Activated CD8-positive, alpha-beta memory T cell treated with anti-CD3 and anti-CD28 coated beads, Interleukin-2, amount 10 ng/mL, durations not matched to agents 7 days and 5 days (primary cell): ENCODE results near the gene C10orf62. TPM values are rescaled to one million over a fixed set of nuclear protein-coding genes. Genes with fewer than 3 reads are reported as not detected.

Source experiments
- ATAC-seq: fragments of 150-1000 bp; cut with Tn5 transposase; one replicate; pipeline ENCODE4 v1.10.0; 2021; ENCODE audit warnings: moderate library complexity
- CTCF ChIA-PET: fragments of 350-600 bp; sonication (Branson Sonifier 250); formaldehyde crosslinking; loops from one replicate; lab custom pipeline; 2021; ENCODE audit warnings: antibody characterized with exemption; lab: Charles Lee
- DNase-seq: peaks from one replicate; pipeline ENCODE4 v3.0.0-alpha.2; 2020
- H3K27ac Mint-ChIP-seq: one replicate; pipeline ENCODE4 v1.8.0; 2021; ENCODE audit warnings: mild to moderate bottlenecking, mixed read lengths
- H3K27me3 Mint-ChIP-seq: one replicate; pipeline ENCODE4 v1.8.0; 2021; ENCODE audit warnings: mixed read lengths
- H3K36me3 Mint-ChIP-seq: one replicate; pipeline ENCODE4 v1.8.0; 2021; ENCODE audit warnings: mild to moderate bottlenecking, mixed read lengths
- H3K4me1 Mint-ChIP-seq: one replicate; pipeline ENCODE4 v1.8.0; 2021; ENCODE audit warnings: mixed read lengths
- H3K4me3 Mint-ChIP-seq: one replicate; pipeline ENCODE4 v1.8.0; 2021; ENCODE audit warnings: mild to moderate bottlenecking, moderate library complexity, mixed read lengths
- H3K9me3 Mint-ChIP-seq: one replicate; pipeline ENCODE4 v1.8.0; 2022; ENCODE audit warnings: low read depth, mixed read lengths
- total RNA-seq, 2 experiments: library from RNA; stranded (reverse); gene quantifications; one replicate each; pipeline ENCODE4 v1.2.3, GENCODE V29; 2021

Gene C10orf62
- total RNA-seq, 2 experiments from 2014 or later, result not detected

DNA sequence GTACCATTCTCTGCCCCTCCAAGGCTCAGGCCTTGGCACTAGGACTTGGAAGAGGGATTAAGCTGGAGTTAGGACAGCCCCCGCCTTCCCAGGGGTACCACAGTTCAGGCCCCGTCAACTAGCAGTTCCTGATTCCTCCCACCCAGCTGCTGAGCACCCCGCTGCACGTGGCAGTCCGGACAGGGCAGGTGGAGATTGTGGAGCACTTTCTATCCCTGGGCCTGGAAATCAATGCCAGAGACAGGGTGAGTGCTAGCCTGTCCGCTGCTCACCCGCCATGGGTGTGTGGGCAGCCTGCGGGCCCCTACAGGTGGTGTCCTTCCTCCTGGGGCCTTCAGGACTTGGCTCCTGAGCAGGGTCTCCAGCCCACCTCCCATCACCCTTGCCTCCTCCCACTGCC lies 7.4 kb upstream of the C10orf62 start:
- ATAC-seq (no peak), DNase-seq (no peak)
- H3K27ac Mint-ChIP-seq, result no peak overlapping the region
- no peaks in the 10 kb centered on the region for H3K9me3 Mint-ChIP-seq
- CTCF ChIA-PET, result interaction anchor here (0.6 to 2.4 kb wide), 2 partner anchors 10 to 36 kb away, joined by 3 to 21 read pairs; partner anchors contain the start of gene ANKRD2
- no peak overlapping the region for H3K4me3 Mint-ChIP-seq
- peaks cover 2% of the 10 kb centered on the region for H3K4me1 Mint-ChIP-seq
- H3K27me3 Mint-ChIP-seq, result peaks cover 22% of the 10 kb centered on the region
- no peaks in the 10 kb centered on the region for H3K36me3 Mint-ChIP-seq

GRCh38 chr10:97583476-97583875 lies 6.0 kb upstream of the C10orf62 start:
- CTCF ChIA-PET, result interaction anchor here (1.1 kb wide), 1 partner anchor 29 kb away, joined by 3 read pairs; no protein-coding TSS in a partner anchor
- Mint-ChIP-seq H3K4me3 (no peak overlapping the region), H3K9me3 (no peaks in the 10 kb centered on the region), H3K36me3 (no peaks in the 10 kb centered on the region), H3K27me3 (peaks cover 11% of the 10 kb centered on the region), H3K27ac (no peak overlapping the region), H3K4me1 (peaks cover 2% of the 10 kb centered on the region)
- DNase-seq (no peak), ATAC-seq (no peak)

DNA sequence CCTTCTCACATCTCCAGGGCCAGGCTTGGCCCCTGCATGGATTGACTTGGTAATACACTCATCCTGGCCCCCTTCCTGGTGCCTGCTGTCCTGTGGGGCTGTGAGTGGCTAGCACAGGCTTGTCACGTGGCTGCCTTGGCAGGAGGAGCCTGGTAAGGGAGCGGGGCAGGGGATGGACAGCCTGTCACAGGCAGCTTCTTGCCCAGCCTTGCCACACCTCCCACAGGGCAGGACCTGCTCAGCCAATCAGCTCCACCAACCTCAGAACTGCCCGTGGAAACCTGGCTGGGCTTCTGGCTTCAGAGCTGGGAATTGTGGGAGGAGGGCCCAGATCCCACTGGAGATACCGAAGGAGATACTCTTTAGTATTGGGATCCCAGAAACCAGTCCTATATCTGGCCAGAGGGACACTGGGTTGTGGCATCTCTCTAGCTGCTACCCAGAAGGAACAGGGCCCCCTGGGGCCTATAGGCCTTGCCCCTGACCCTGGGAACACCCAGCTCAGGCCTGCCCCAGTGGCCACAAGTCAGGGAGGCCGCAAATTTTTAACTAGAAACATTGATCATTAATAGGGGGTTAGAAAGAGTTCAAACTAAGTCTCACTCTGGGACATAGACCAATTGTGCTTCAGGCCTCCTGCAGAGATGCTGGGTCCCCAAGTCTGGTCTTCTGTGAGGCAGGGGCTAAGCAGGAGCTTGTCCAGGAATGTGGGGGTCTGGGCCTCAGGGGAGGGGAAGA lies 5.3 kb upstream of the C10orf62 start, which contains the start of gene HOGA1:
Gene HOGA1, plus strand, starts transcription at position 330 of the 738 bp plus-strand sequence. Its CDS starts 315 bp downstream, at position 645.
- H3K27me3 Mint-ChIP-seq, result peaks cover 6% of the 10 kb centered on the region
- H3K27ac Mint-ChIP-seq, result no peak within 1 kb of the TSS

DNA sequence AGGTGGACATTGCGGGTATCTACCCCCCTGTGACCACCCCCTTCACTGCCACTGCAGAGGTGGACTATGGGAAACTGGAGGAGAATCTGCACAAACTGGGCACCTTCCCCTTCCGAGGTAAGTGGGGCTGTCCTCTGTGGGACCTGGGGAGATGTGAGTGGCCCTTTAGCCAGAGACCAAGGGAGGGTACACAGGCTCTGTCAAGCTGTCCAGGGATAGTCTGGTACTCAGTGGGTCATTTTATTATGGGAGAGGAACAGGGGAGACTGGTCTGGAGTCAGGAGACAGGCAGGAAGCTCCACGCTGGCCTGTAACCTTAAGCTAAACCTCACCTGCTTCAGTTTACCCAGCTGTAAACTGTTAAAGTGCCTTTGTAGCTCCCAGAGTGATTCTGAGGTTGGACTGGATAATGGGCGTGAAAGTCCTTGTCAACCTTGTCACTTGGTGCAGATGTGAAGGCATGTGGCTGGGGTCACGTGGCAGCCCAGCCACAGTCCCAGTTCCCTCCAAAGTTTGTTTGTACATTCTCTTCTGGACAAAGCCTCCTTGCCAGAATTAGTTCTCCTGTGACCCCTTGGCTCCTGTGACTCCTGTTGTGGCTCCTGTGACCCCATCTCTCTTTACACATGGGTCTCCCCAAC lies 4.6 kb upstream of the C10orf62 start:
- Mint-ChIP-seq H3K27me3 (peaks cover 5% of the 10 kb centered on the region), H3K9me3 (no peaks in the 10 kb centered on the region), H3K4me3 (no peak overlapping the region), H3K27ac (no peak overlapping the region), H3K4me1 (peaks cover 10% of the 10 kb centered on the region), H3K36me3 (no peaks in the 10 kb centered on the region)
- DNase-seq, result no peak
- no peak for ATAC-seq
- CTCF ChIA-PET, result interaction anchor here (1.1 to 2.2 kb wide), 2 partner anchors 11 to 13 kb away, joined by 4 to 14 read pairs; partner anchors contain the start of gene ANKRD2

More for the DNA sequence above, 5.3 kb upstream of the C10orf62 start, which contains the start of gene HOGA1:
- no peak for DNase-seq
- no peak for ATAC-seq
- no peaks in the 10 kb centered on the region for H3K36me3 Mint-ChIP-seq
- no peak within 1 kb of the TSS for H3K4me3 Mint-ChIP-seq
- CTCF ChIA-PET, result interaction anchor here (1.1 to 2.2 kb wide), 2 partner anchors 12 to 28 kb away, joined by 3 to 14 read pairs; partner anchors contain the start of gene ANKRD2
- H3K4me1 Mint-ChIP-seq, result peaks cover 4% of the 10 kb centered on the region
- H3K9me3 Mint-ChIP-seq, result no peaks in the 10 kb centered on the region

DNA sequence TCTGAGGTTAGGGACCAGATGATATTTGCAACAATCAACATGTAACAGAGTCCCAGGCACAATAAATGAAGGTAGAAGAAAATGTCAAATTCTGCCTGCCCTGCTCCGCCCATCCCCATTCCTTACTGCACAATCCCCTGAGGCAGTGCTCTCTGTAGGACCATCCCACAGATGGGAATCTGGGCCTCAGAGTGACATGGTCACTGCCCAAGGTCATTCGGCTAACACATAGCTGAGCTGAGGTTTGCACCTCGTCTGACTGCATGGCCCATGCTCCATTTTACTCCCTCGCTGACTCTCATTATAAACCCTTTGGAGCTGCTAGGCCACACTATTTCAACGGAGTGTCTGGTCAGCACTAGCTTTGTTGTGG lies 4.1 kb upstream of the C10orf62 start:
- H3K27ac Mint-ChIP-seq, result no peak overlapping the region
- H3K36me3 Mint-ChIP-seq, result no peaks in the 10 kb centered on the region
- H3K4me3 Mint-ChIP-seq, result no peak overlapping the region
- CTCF ChIA-PET, result interaction anchor here (1.1 to 2.2 kb wide), 2 partner anchors 11 to 13 kb away, joined by 4 to 14 read pairs; partner anchors contain the start of gene ANKRD2
- no peaks in the 10 kb centered on the region for H3K9me3 Mint-ChIP-seq
- peaks cover 3% of the 10 kb centered on the region for H3K27me3 Mint-ChIP-seq
- ATAC-seq (no peak), DNase-seq (no peak)
- H3K4me1 Mint-ChIP-seq, result peaks cover 13% of the 10 kb centered on the region

DNA sequence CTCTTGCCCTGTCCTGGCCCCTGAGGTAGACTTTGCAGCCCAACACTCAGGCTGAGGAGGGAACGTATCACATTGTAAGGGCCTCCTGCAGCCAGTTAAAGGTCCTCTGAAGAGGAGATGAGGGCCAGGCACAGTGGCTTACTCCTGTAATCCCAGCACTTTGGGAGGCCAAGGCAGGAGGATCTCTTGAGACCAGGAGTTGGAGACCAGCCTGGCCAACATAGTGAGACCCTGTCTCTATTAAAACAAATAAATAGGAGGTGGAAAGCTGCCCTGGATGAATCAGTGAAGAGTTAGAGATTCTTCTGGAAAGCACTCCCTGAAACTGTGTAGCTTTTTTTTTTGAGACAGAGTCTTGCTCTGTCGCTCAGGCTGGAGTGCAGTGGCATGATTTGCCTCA lies 2.3 kb upstream of the C10orf62 start:
- peaks cover 3% of the 10 kb centered on the region for H3K27me3 Mint-ChIP-seq
- H3K4me3 Mint-ChIP-seq, result no peak overlapping the region
- H3K4me1 Mint-ChIP-seq, result peaks cover 23% of the 10 kb centered on the region
- no peaks in the 10 kb centered on the region for H3K36me3 Mint-ChIP-seq
- no peak for DNase-seq
- no peaks in the 10 kb centered on the region for H3K9me3 Mint-ChIP-seq
- CTCF ChIA-PET, result interaction anchor here (0.9 to 2.8 kb wide), 3 partner anchors 9 to 29 kb away, joined by 3 to 10 read pairs (median 3); partner anchors contain the start of gene ANKRD2
- ATAC-seq, result no peak
- no peak overlapping the region for H3K27ac Mint-ChIP-seq

- Mint-ChIP-seq H3K36me3 (no peaks in the 10 kb centered on the region), H3K27me3 (peaks cover 3% of the 10 kb centered on the region), H3K4me3 (peak overlapping the region; percentile 47), H3K9me3 (no peaks in the 10 kb centered on the region), H3K4me1 (peaks cover 23% of the 10 kb centered on the region), H3K27ac (peak overlapping the region; percentile 72)
- ATAC-seq (peak; percentile 86), DNase-seq (peak; percentile 89)
- CTCF ChIA-PET, result interaction anchor here (0.5 to 1.5 kb wide), 7 partner anchors 15 to 266 kb away, joined by 3 to 5 read pairs (median 3); partner anchors contain the start of gene AVPI1
Observed at GRCh38 chr10:97590082-97590747, 694 bp downstream of the C10orf62 start.

DNA sequence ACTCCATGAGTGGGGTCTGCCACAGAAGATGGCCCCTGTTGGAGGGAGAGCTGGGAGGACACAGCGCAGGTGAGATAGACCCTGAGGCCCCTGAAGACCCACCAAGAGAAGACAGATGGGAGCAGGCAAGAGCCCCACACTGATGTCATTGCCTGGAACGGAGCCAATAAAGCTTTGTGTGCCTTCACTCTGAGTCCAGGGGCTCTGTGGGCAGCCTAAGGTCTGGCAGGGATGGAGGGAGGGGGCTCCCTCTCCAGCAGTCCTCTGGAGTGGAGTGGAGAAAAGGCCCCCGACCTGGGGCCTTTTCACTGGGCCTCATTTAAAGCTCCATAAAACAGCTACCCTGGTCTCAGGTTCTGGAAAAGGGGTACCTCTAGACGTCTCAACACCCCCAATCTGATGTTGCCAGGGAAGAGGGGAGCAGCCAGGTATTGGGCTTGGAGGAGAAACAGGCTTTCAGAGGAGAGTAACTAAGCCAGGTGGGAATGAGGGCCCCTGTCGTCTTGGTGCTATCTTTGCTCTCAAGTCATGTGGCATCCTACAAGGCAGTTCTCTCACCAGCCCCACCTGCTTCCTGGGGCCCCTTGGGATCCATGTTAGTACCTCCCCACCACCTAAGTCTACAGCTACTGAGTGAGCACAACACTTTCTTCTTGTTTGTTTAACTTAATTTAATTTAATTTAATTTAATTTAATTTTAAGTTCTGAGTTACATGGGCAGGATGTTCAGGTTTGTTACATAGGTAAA lies 1.4 kb downstream of the C10orf62 start:
- CTCF ChIA-PET, result interaction anchor here (0.5 to 2.2 kb wide), 8 partner anchors 15 to 267 kb away, joined by 3 to 10 read pairs (median 4); partner anchors contain the start of genes ANKRD2 and AVPI1

DNA sequence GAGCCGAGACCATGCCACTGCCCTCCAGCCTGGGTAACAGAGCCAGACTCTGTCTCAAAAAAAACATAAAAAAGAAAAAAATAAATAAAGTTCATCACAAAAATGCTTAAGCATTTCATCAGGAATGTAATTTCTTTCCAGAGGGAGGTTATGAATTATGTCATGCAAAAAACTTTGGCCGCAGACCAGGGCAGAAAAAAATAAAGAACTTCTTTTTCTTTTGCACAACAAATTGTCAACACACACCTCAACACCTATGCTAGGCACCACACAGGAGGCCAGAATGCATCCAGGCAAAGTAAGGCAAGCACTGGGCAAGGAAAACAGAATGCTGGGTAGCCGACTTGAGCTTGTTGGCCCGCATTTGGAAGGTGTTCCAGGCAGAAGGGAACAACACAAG lies 3.9 kb downstream of the C10orf62 start:
- Mint-ChIP-seq H3K4me1 (peaks cover 23% of the 10 kb centered on the region), H3K4me3 (no peak overlapping the region), H3K36me3 (no peaks in the 10 kb centered on the region), H3K9me3 (no peaks in the 10 kb centered on the region), H3K27me3 (no peaks in the 10 kb centered on the region), H3K27ac (no peak overlapping the region)
- no peak for ATAC-seq
- DNase-seq, result no peak
- CTCF ChIA-PET, result interaction anchor here (1.2 kb wide), 1 partner anchor 21 kb away, joined by 4 read pairs; the partner anchor contains the start of gene ANKRD2

More for the DNA sequence above, 1.4 kb downstream of the C10orf62 start:
- H3K27ac Mint-ChIP-seq, result peak overlapping the region; percentile 72
- no peaks in the 10 kb centered on the region for H3K36me3 Mint-ChIP-seq
- H3K4me1 Mint-ChIP-seq, result peaks cover 23% of the 10 kb centered on the region
- ATAC-seq (peak; percentile 27), DNase-seq (no peak)
- H3K9me3 Mint-ChIP-seq, result no peaks in the 10 kb centered on the region
- peaks cover 3% of the 10 kb centered on the region for H3K27me3 Mint-ChIP-seq
- H3K4me3 Mint-ChIP-seq, result peak overlapping the region; percentile 47

DNA sequence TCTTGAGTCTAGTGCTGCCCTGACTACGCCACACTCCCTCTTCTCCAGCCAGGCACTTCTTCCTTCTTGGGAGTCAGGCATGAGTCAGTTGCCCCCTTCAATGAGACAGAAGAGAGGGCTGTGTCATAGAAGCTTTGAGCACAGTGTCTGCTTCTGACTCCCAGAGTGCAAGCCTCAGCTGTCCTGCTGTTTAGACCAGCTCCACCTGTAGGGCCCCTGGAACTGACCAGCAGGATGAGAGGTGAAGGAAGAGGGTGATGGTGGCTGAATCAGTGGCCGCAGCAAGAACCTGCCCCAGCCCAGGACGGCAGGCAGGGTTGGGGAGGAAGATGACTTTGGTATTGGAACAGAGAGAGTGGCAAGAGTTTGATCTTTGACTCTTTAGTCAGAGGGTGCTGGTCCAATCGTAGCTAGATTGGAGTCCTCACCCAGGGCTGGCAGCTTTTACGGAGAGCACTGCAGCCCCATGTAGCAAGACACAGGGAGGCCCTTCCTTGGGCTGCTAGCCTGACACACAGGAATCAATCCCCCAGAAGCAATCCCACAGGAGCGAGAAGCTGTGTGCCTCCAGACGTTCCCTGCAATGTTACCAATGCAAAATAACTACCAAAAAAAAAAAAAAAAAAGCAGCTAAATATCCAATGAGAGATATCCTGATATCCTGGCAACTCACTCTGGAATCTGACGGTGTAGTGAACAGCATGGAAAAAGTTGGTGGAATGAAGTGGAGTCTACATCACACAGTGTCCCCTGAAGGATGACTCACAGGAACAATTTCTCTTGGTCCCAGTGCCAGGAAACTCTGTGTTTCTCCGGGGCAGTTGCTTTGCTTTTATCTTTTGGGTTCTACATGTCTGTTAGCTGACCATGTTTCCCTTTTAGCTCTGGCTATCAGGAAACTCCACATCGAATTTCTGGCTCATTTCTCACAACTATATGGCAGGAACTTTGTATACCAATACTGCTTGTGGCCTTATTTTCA lies 6.9 kb downstream of the C10orf62 start:
- ATAC-seq (no peak), DNase-seq (no peak)
- CTCF ChIA-PET, result interaction anchor here (0.6 to 3.6 kb wide), 6 partner anchors 9 to 121 kb away, joined by 3 to 10 read pairs (median 4); partner anchors contain the start of gene ANKRD2
- no peak overlapping the region for H3K4me3 Mint-ChIP-seq
- no peaks in the 10 kb centered on the region for H3K9me3 Mint-ChIP-seq
- H3K27me3 Mint-ChIP-seq, result no peaks in the 10 kb centered on the region
- H3K4me1 Mint-ChIP-seq, result peaks cover 1% of the 10 kb centered on the region
- no peaks in the 10 kb centered on the region for H3K36me3 Mint-ChIP-seq
- no peak overlapping the region for H3K27ac Mint-ChIP-seq

DNA sequence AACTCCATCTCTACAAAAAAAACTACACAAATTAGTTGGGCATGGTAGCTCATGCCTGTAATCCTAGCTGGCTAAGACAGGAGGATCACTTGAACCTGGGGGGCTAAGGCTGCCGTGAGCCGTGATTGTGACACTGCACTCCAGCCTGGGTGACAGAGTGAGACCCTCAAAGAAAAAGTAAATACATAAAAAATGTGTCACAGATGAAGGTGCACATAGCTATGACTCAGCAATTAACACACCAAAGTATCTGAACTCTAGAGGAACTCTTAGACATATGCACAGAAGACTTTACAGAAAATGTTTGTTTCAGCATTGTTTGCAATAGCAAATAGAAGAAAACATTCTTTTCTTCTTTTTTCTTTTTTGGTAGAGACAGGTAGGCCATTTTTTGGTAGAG lies 8.3 kb downstream of the C10orf62 start:
- CTCF ChIA-PET, result interaction anchor here (1.3 to 3.6 kb wide), 3 partner anchors 12 to 26 kb away, joined by 3 to 10 read pairs (median 5); partner anchors contain the start of gene ANKRD2
- no peak overlapping the region for H3K27ac Mint-ChIP-seq
- H3K27me3 Mint-ChIP-seq, result no peaks in the 10 kb centered on the region
- ATAC-seq (no peak), DNase-seq (no peak)
- no peaks in the 10 kb centered on the region for H3K36me3 Mint-ChIP-seq
- H3K9me3 Mint-ChIP-seq, result no peaks in the 10 kb centered on the region
- no peaks in the 10 kb centered on the region for H3K4me1 Mint-ChIP-seq
- H3K4me3 Mint-ChIP-seq, result no peak overlapping the region
